ENCODE results near the gene MTHFD1. TPM values are rescaled to one million over a fixed set of nuclear protein-coding genes. Genes with fewer than 3 reads are reported as not detected.

Gene MTHFD1
- polyA plus RNA-seq, 1 donor (not counting 4 experiments of a cell fraction or from before 2014, with no cell fraction given) = 63.2 TPM

GRCh38 chr14:64476438-64476837 is 88.3 kb downstream of the MTHFD1 start:
- no peak for DNase-seq (ENCODE audit: low read depth, low spot score)
- dilution Hi-C loops (cut with MboI; ENCODE audit: extremely low pct_ligation_motif_present, low sequenced_read_pairs) = no loop called here

GRCh38 chr14:64478634-64479250 is 90.6 kb downstream of the MTHFD1 start:
- FAIRE-seq (no peak), DNase-seq (ENCODE audit: low read depth, low spot score) (no peak)
- H3K79me2 ChIP-seq (ENCODE audit: control insufficient read depth, insufficient read depth, low read length) = no peaks in the 10 kb centered on the region

More at GRCh38 chr14:64476438-64476837, 88.3 kb downstream of the MTHFD1 start:
- Histone ChIP-seq H3K9me3 (ENCODE audit: control insufficient read depth, low read depth, low read length) (no peaks in the 10 kb centered on the region), H2AFZ (ENCODE audit: control insufficient read depth, low read length) (no peak overlapping the region), H3K4me3 (ENCODE audit: control insufficient read depth in 2 of 3, extremely low read depth in 1 of 3, insufficient read depth in 2 of 3, low read depth in 1 of 3, low read length in 3 of 3) (no peak overlapping the region), H3K27ac (ENCODE audit: control insufficient read depth, insufficient read depth, low read length) (no peak overlapping the region), H3K4me1 (ENCODE audit: control insufficient read depth, extremely low read depth, insufficient read depth, low read length) (no peaks in the 10 kb centered on the region), H3K4me2 (ENCODE audit: control insufficient read depth, extremely low read depth, insufficient read depth, low read depth, low read length) (no peak overlapping the region), H3K9ac (ENCODE audit: control insufficient read depth, extremely low read depth, insufficient read depth, low read length) (no peak overlapping the region), H3K79me2 (ENCODE audit: control insufficient read depth, insufficient read depth, low read length) (no peaks in the 10 kb centered on the region), H3K9me1 (ENCODE audit: control insufficient read depth, extremely low read depth, insufficient read depth, low read length) (no peaks in the 10 kb centered on the region), H3K27me3 (ENCODE audit: control insufficient read depth, extremely low read depth, insufficient read depth, low read length) (no peaks in the 10 kb centered on the region), H4K20me1 (ENCODE audit: control insufficient read depth, extremely low read depth, insufficient read depth, low read length) (no peaks in the 10 kb centered on the region), H3K36me3 (ENCODE audit: control insufficient read depth in 2 of 2, extremely low read depth in 1 of 2, insufficient read depth in 2 of 2, low read length in 2 of 2) (no peaks in the 10 kb centered on the region)
- no peak for TF ChIP-seq EZH2 (IDR thresholded peaks at IDR 0.05; ENCODE audit: low read length)
- TF ChIP-seq CTCF (optimal IDR thresholded peaks at IDR 0.05 in 1 of 3, IDR thresholded peaks at IDR 0.05 in 1 of 3, conservative IDR thresholded peaks at IDR 0.05 in 1 of 3; ENCODE audit: extremely low read depth in 1 of 3, insufficient read depth in 2 of 3, low read length in 3 of 3) = no peak
- no peak for FAIRE-seq

More at GRCh38 chr14:64478634-64479250, 90.6 kb downstream of the MTHFD1 start:
- Histone ChIP-seq H2AFZ (ENCODE audit: control insufficient read depth, low read length) (no peak overlapping the region), H3K4me2 (ENCODE audit: control insufficient read depth, extremely low read depth, insufficient read depth, low read depth, low read length) (no peak overlapping the region), H3K36me3 (ENCODE audit: control insufficient read depth in 2 of 2, extremely low read depth in 1 of 2, insufficient read depth in 2 of 2, low read length in 2 of 2) (no peaks in the 10 kb centered on the region), H3K9ac (ENCODE audit: control insufficient read depth, extremely low read depth, insufficient read depth, low read length) (no peak overlapping the region), H3K9me1 (ENCODE audit: control insufficient read depth, extremely low read depth, insufficient read depth, low read length) (no peaks in the 10 kb centered on the region), H3K27me3 (ENCODE audit: control insufficient read depth, extremely low read depth, insufficient read depth, low read length) (no peaks in the 10 kb centered on the region), H3K4me3 (ENCODE audit: control insufficient read depth in 2 of 3, extremely low read depth in 1 of 3, insufficient read depth in 2 of 3, low read depth in 1 of 3, low read length in 3 of 3) (no peak overlapping the region), H3K9me3 (ENCODE audit: control insufficient read depth, low read depth, low read length) (no peaks in the 10 kb centered on the region), H3K4me1 (ENCODE audit: control insufficient read depth, extremely low read depth, insufficient read depth, low read length) (no peaks in the 10 kb centered on the region), H4K20me1 (ENCODE audit: control insufficient read depth, extremely low read depth, insufficient read depth, low read length) (no peaks in the 10 kb centered on the region), H3K27ac (ENCODE audit: control insufficient read depth, insufficient read depth, low read length) (no peak overlapping the region)
- dilution Hi-C loops (cut with MboI; ENCODE audit: extremely low pct_ligation_motif_present, low sequenced_read_pairs) = no loop called here
- TF ChIP-seq EZH2 (IDR thresholded peaks at IDR 0.05; ENCODE audit: low read length) (no peak), CTCF (optimal IDR thresholded peaks at IDR 0.05 in 1 of 3, IDR thresholded peaks at IDR 0.05 in 1 of 3, conservative IDR thresholded peaks at IDR 0.05 in 1 of 3; ENCODE audit: extremely low read depth in 1 of 3, insufficient read depth in 2 of 3, low read length in 3 of 3) (no peak)
